BE2C (cell line): ENCODE results near the gene KIF5A.
"Not testable (repeated sequence)": the region's sequence is repeated elsewhere in the genome, so short reads cannot be mapped to it uniquely, and the experiment has no call there.

Experiments used
- DNase-seq: peaks from one replicate; pipeline ENCODE4 v3.0.0-alpha.2; 2020
- H3K27me3 ChIP-seq: fragments of 250-450 bp; sonication (Bioruptor Pico); 2 replicates; pipeline ENCODE4 v1.5.1; 2020; ENCODE audit warnings: mild to moderate bottlenecking
- H3K36me3 ChIP-seq: fragments of 250-450 bp; sonication (Bioruptor Pico); 2 replicates; pipeline ENCODE4 v1.5.1; 2020; ENCODE audit warnings: mild to moderate bottlenecking
- H3K4me1 ChIP-seq: fragments of 250-450 bp; sonication (Bioruptor Pico); 2 replicates; pipeline ENCODE4 v1.5.1; 2020
- H3K4me3 ChIP-seq: 2 replicates; pipeline ENCODE4 v1.5.1; 2011; ENCODE audit warnings: low read depth, low read length
- H3K9me3 ChIP-seq: fragments of 250-450 bp; sonication (Bioruptor Pico); 2 replicates; pipeline ENCODE4 v1.5.1; 2020
- TF ChIP-seq, protein P1 (sequence below): IDR thresholded peaks from 2 replicates; pipeline ENCODE4 v1.5.1; 2012; ENCODE audit warnings: mild to moderate bottlenecking, low read depth, low read length

Gene KIF5A

DNA sequence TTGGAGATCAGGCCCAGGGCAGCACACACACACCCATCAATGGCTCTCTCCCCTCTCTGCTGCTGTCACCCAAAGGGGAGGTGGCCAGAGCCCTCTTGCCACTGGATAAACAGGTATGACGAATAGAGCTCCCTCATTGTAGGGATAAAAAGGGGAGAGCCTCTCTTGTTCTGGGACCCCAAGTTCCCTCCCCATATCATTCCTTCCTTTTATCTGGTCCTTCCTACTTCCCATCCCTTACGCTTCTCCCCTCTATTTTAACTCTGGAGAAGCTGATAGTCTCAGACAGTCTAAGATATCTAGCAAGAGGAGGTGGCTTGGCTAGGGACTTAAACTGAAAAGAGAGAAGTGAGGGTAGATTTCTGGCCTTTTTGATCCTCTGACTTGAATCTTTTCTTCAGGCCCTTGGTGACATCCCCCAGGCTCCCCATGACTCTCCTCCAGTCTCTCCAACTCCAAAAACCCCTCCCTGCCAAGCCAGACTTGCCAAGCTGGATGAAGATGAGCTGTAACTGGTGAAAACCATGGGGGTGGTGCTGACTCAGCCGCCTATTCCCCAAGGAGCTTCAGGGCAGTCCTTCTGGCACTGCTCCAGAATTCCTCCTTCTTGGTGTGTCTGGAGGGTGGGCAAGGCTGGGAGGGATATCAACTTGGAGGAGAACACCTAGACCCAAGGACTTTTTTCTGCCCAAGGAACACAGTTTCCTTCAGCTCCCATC is 66.7 kb downstream of the KIF5A start:
- no peak for DNase-seq

DNA sequence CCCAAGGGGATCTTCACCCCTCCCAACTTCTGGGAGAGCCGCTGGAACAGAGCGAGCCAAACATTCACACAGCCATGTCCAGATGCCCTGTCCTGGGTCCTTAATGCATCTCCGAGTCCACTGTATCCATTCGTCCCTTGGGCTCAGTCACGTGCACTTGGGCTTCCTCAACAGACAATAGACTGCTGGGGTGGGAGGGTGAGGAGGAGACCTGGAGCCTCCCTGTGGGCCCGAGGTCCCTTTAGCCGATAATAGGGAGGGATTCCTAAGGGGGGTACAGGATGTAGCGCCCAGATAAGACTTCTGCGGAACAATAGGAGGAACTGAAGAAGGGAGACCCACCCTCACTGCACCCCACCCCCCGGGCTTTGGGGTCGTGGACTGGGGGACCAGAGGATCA is 68.1 kb downstream of the KIF5A start:
- Histone ChIP-seq H3K27me3 (peaks cover 6% of the 10 kb centered on the region; the same call in 1 of the 2 replicates), H3K9me3 (no peaks in the 10 kb centered on the region), H3K4me3 (no peak overlapping the region), H3K4me1 (peaks cover 7% of the 10 kb centered on the region), H3K36me3 (peaks cover 7% of the 10 kb centered on the region)
- TF ChIP-seq, protein P1, sequence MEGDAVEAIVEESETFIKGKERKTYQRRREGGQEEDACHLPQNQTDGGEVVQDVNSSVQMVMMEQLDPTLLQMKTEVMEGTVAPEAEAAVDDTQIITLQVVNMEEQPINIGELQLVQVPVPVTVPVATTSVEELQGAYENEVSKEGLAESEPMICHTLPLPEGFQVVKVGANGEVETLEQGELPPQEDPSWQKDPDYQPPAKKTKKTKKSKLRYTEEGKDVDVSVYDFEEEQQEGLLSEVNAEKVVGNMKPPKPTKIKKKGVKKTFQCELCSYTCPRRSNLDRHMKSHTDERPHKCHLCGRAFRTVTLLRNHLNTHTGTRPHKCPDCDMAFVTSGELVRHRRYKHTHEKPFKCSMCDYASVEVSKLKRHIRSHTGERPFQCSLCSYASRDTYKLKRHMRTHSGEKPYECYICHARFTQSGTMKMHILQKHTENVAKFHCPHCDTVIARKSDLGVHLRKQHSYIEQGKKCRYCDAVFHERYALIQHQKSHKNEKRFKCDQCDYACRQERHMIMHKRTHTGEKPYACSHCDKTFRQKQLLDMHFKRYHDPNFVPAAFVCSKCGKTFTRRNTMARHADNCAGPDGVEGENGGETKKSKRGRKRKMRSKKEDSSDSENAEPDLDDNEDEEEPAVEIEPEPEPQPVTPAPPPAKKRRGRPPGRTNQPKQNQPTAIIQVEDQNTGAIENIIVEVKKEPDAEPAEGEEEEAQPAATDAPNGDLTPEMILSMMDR, result no peak
- DNase-seq, result no peak

More for the DNA sequence above, 66.7 kb downstream of the KIF5A start:
- Histone ChIP-seq H3K36me3 (peaks cover 7% of the 10 kb centered on the region), H3K4me1 (peaks cover 9% of the 10 kb centered on the region), H3K4me3 (no peak overlapping the region), H3K27me3 (peaks cover 6% of the 10 kb centered on the region; the same call in 1 of the 2 replicates), H3K9me3 (no peaks in the 10 kb centered on the region)
- TF ChIP-seq, protein P1, result no peak

DNA sequence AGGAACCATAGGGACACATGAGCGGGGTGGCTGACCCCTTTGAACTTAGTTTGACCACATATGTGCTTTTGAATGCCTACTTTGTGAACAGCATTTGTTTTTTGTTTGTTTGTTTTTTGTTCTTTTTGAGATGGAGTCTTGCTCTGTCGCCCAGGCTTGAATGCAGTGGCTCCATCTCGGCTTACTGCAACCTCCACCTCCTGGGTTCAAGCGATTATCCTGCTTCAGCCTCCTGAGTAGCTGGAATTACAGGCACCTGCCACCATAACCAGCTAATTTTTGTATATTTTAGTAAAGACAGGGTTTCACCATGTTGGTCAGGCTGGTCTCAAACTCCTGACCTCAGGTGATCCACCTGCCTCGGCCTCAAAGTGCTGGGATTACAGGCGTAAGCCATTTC is 68.6 kb downstream of the KIF5A start:
- H3K4me1 ChIP-seq, H3K36me3 ChIP-seq, DNase-seq, H3K9me3 ChIP-seq, H3K27me3 ChIP-seq, H3K4me3 ChIP-seq: not testable (repeated sequence)

DNA sequence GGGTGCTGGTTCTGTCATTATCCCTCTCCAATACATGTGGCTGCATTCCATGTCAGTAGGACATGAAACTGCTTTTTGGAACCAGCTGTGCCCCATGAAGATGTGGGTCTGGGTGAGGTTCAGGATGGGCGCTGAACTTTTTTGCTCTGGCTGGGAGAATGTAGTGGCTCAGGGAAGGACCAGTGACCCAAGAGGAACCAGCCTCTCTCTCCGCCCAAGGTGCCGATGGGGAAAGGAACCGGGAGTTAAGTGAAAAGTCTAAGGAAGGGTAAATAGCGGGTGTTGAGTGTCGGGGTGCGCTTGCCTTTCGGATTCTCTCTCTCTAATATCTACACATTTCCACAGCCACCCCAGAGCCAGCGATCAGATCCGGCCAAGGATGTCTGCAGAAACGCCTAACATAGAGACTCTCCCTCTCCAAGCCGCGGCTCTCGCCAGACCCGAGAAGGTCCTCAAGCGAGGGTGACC is 69.2 kb downstream of the KIF5A start:
- TF ChIP-seq, protein P1, result no peak
- DNase-seq, result no peak
- Histone ChIP-seq H3K36me3 (peaks cover 7% of the 10 kb centered on the region), H3K9me3 (no peaks in the 10 kb centered on the region), H3K4me1 (peaks cover 4% of the 10 kb centered on the region), H3K27me3 (peaks cover 6% of the 10 kb centered on the region; the same call in 1 of the 2 replicates), H3K4me3 (no peak overlapping the region)

DNA sequence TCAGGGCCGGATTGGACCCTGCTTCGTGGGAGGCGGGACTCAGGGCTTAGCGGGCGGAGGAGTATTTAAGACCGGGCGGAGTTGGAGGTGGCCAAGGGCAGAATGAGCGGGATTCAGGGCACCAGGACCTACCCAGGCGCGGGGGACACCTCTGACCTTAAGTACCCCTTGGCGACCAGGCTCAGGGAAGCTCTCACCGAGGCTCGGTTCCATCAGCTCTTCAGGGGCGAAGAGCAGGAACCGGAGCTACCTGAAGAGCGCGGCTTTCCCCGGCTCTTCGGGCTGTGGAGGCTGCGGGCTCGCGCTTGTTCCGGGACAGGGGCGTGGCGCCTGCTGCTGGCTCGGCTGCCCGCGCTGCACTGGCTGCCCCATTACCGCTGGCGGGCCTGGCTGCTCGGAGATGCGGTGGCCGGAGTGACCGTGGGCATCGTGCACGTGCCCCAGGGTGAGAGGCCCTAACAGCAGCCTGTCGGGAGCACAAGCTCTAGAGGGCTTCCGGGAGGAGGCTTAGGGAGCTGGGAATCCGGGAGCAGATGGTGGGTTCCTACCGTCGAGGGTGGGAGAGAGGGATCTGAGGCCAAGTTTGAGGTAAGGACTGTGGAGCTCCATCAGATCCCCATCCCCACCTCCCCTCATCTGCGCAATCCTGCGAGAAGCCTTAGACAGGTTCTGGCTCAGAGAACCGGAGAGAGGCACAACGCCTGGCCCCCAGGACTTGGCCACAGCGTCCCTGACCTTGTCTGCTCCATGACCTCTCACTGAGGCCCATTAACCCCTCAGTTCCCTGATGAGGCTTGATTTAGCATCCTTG is 69.8 kb downstream of the KIF5A start:
- DNase-seq, result no peak
- H3K4me3 ChIP-seq, result no peak overlapping the region

DNA sequence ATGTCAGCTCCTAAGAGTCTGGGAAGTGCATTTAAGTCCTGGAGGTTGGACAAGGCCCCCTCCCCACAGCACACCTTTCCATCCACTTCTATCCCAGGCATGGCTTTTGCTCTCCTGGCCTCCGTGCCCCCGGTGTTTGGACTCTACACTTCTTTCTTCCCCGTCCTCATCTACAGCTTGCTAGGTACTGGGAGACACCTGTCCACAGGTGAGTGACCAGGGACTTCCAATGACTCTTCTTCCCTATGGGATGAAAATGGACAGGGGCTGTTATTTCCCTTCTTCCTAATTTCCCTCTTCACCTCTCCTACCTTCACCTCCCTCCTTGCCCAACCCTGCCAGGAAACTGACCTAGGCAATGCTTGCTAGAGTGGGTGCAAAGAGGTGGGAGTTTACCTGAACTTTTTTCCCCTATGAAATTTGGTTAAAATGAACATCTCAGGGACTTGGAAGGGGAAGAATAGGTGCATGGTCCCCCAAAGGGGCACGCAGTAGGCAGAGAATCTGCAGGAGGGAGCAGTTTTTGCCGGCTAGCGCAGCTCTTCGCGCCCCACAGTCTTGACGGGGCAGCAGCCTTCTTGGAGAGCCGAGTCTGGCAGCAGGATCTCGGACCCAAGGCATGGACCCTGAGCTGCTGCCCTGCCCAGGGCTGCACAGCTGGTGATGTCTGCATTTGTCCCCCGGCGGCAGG is 70.5 kb downstream of the KIF5A start:
- H3K4me3 ChIP-seq, result no peak overlapping the region
- no peaks in the 10 kb centered on the region for H3K9me3 ChIP-seq
- peaks cover 7% of the 10 kb centered on the region; the same call in 1 of the 2 replicates for H3K36me3 ChIP-seq
- TF ChIP-seq, protein P1, result no peak
- H3K4me1 ChIP-seq, result no peaks in the 10 kb centered on the region
- no peak for DNase-seq
- peaks cover 6% of the 10 kb centered on the region; the same call in 1 of the 2 replicates for H3K27me3 ChIP-seq

More for the DNA sequence above, 69.8 kb downstream of the KIF5A start:
- no peaks in the 10 kb centered on the region for H3K9me3 ChIP-seq
- peaks cover 7% of the 10 kb centered on the region; the same call in 1 of the 2 replicates for H3K36me3 ChIP-seq
- H3K27me3 ChIP-seq, result peaks cover 6% of the 10 kb centered on the region; the same call in 1 of the 2 replicates
- no peaks in the 10 kb centered on the region for H3K4me1 ChIP-seq
- TF ChIP-seq, protein P1, result no peak
